Measurements from ENCODE around the gene PLPP1.

DNA sequence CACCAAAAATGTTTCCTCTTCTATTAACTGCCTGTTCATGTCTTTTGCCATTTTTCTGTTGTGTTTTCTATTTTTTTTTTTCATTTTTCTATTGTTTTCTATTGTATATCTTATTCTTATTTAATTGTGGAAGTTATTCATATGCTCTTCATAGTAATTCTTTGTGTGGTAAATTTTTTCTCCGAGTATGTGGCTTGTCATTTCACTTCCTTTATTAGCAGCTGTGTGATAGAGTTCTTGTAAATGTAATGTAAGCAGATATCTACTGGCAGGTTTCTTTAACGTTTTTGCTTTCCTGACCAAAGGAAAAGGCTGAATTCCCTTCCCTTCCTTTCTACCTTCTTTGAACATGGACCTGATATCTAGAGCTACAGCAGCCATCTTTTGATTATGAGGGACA, 5.8 kb upstream of the PLPP1 start:
- TF ChIP-seq, protein P1, sequence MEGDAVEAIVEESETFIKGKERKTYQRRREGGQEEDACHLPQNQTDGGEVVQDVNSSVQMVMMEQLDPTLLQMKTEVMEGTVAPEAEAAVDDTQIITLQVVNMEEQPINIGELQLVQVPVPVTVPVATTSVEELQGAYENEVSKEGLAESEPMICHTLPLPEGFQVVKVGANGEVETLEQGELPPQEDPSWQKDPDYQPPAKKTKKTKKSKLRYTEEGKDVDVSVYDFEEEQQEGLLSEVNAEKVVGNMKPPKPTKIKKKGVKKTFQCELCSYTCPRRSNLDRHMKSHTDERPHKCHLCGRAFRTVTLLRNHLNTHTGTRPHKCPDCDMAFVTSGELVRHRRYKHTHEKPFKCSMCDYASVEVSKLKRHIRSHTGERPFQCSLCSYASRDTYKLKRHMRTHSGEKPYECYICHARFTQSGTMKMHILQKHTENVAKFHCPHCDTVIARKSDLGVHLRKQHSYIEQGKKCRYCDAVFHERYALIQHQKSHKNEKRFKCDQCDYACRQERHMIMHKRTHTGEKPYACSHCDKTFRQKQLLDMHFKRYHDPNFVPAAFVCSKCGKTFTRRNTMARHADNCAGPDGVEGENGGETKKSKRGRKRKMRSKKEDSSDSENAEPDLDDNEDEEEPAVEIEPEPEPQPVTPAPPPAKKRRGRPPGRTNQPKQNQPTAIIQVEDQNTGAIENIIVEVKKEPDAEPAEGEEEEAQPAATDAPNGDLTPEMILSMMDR (IDR thresholded peaks at IDR 0.05), result no peak
- TF ChIP-seq EZH2 (IDR thresholded peaks at IDR 0.05; ENCODE audit: borderline replicate concordance, insufficient read depth, low read depth, low read length, poor library complexity, severe bottlenecking), result no peak
